GM12878 (cell line): ENCODE results near the gene NTM. TPM values are rescaled to one million over a fixed set of nuclear protein-coding genes. Genes with fewer than 3 reads are reported as not detected.

Experiments used
- ATAC-seq: fragments of 200-7000 bp; cut with Tn5 transposase; 3 replicates; pipeline ENCODE4 v1.9.1; 2020; ENCODE audit warnings: mild to moderate bottlenecking, moderate library complexity
- BruUV-seq: library from RNA; stranded (reverse); fragments of 400-500 nt; replicated peaks from 2 replicates; lab custom pipeline; 2021; lab: Mats Ljungman, UMichigan
- CTCF ChIA-PET: fragments of 300-600 bp; sonication (Branson Sonifier 250); formaldehyde crosslinking; extraction: SDS; loops from one replicate; lab custom pipeline; 2021; ENCODE audit warnings: inconsistent platforms; lab: Yijun Ruan, JAX
- POLR2A ChIA-PET: fragments of 350-600 bp; formaldehyde crosslinking; extraction: SDS; loops from one replicate; lab custom pipeline; 2021; ENCODE audit warnings: inconsistent platforms; lab: Charles Lee
- RAD21 ChIA-PET: fragments of 300-600 bp; sonication (Branson Sonifier 250); formaldehyde crosslinking; loops from one replicate; lab custom pipeline; 2023; ENCODE audit warnings: antibody characterized with exemption; ENCODE audit not compliant: unreplicated experiment; lab: Charles Lee
- SMC1A ChIA-PET: fragments of 300-600 bp; sonication (Branson Sonifier 250); formaldehyde crosslinking; loops from one replicate; lab custom pipeline; 2023; ENCODE audit not compliant: unreplicated experiment, uncharacterized antibody; lab: Charles Lee
- DNase-seq: peaks from one replicate; pipeline ENCODE4 v3.0.0-alpha.2; 2011; ENCODE audit warnings: low read depth, low spot score
- FAIRE-seq: peaks from 3 replicates; lab custom pipeline; 2011; peaks lifted over from hg19 to GRCh38; lab: Jason Lieb, UNC
- H2AFZ ChIP-seq: 2 replicates; pipeline ENCODE4 v1.6.0; 2011; ENCODE audit warnings: low read depth, low read length, control low read depth; ENCODE audit not compliant: control insufficient read depth
- H3K27ac ChIP-seq: 2 replicates; pipeline ENCODE4 v1.5.1; 2011; ENCODE audit warnings: control low read depth; ENCODE audit not compliant: control insufficient read depth, insufficient read depth
- H3K27me3 ChIP-seq, 2 experiments: replicated peaks in 1 of 2; 2 replicates each; pipeline versions ENCODE4 v1.6.0 to v1.6.1; 2011; ENCODE audit warnings: low read length in 1 of 2; ENCODE audit not compliant: control insufficient read depth in 2 of 2, insufficient read depth in 2 of 2
- H3K36me3 ChIP-seq, 2 experiments: 2 replicates each; pipeline ENCODE4 v1.5.1; 2011; ENCODE audit warnings: low read length in 1 of 2; ENCODE audit not compliant: control insufficient read depth in 2 of 2, insufficient read depth in 2 of 2
- H3K4me1 ChIP-seq: 2 replicates; pipeline ENCODE4 v1.6.1; 2011; ENCODE audit warnings: mild to moderate bottlenecking, low read length, moderate library complexity, mixed read lengths; ENCODE audit not compliant: control insufficient read depth, insufficient read depth
- H3K4me2 ChIP-seq: 2 replicates; pipeline ENCODE4 v1.6.0; 2011; ENCODE audit warnings: control low read depth; ENCODE audit not compliant: control insufficient read depth, insufficient read depth
- H3K4me3 ChIP-seq: fragments of 200-600 bp; sonication (generic); 2 replicates; pipeline ENCODE4 v1.5.1; 2016
- H3K79me2 ChIP-seq: 2 replicates; pipeline ENCODE4 v1.6.0; 2011; ENCODE audit warnings: low read length; ENCODE audit not compliant: control insufficient read depth, insufficient read depth
- H3K9ac ChIP-seq: 2 replicates; pipeline ENCODE4 v1.8.0; 2011; ENCODE audit warnings: low read length, control low read depth, mixed read lengths; ENCODE audit not compliant: control insufficient read depth, insufficient read depth
- H3K9me3 ChIP-seq: replicated peaks from 3 replicates; pipeline ENCODE4 v1.5.1; 2011; ENCODE audit warnings: mild to moderate bottlenecking, low read length; ENCODE audit not compliant: control insufficient read depth, insufficient read depth
- H4K20me1 ChIP-seq: 2 replicates; pipeline ENCODE4 v1.6.0; 2011; ENCODE audit not compliant: control insufficient read depth, insufficient read depth
- BCL11A ChIP-seq: IDR thresholded peaks from 2 replicates; pipeline ENCODE4 v1.6.1; 2011; ENCODE audit warnings: low read depth, low read length
- BRCA1 ChIP-seq: IDR thresholded peaks from 2 replicates; pipeline ENCODE4 v1.6.1; 2011; ENCODE audit warnings: low read depth, low read length, improper control_type of control experiment
- CBX3 ChIP-seq: fragments of 200-600 bp; sonication (generic); IDR thresholded peaks from 2 replicates; pipeline ENCODE4 v1.6.1; 2016; ENCODE audit warnings: low read depth, borderline replicate concordance
- GABPA ChIP-seq: IDR thresholded peaks from 2 replicates; pipeline ENCODE4 v1.6.1; 2014; ENCODE audit warnings: antibody characterized with exemption, low read depth, mild to moderate bottlenecking, inconsistent platforms
- MYC ChIP-seq: IDR thresholded peaks from 2 replicates; pipeline ENCODE4 v1.6.1; 2011; ENCODE audit warnings: mild to moderate bottlenecking, low read length, moderate library complexity, inconsistent platforms; ENCODE audit not compliant: insufficient read depth, insufficient replicate concordance, insufficient read length, severe bottlenecking
- NFYA ChIP-seq: IDR thresholded peaks from 2 replicates; pipeline ENCODE4 v1.6.1; 2011; ENCODE audit warnings: low read depth, mild to moderate bottlenecking, low read length, improper control_type of control experiment, borderline replicate concordance
- PML ChIP-seq: IDR thresholded peaks from 2 replicates; pipeline ENCODE4 v1.6.1; 2012; ENCODE audit warnings: low read length, inconsistent platforms
- POLR2A ChIP-seq: IDR thresholded peaks from 2 replicates; pipeline ENCODE4 v1.6.1; 2011; ENCODE audit warnings: low read depth, mild to moderate bottlenecking, low read length
- REST ChIP-seq: IDR thresholded peaks from 2 replicates; pipeline ENCODE4 v1.6.1; 2012; ENCODE audit warnings: mild to moderate bottlenecking, low read depth, low read length
- YBX1 ChIP-seq: fragments of 450-650 bp; IDR thresholded peaks from 2 replicates; pipeline ENCODE4 v1.6.1; 2016; ENCODE audit warnings: antibody characterized with exemption
- ZNF592 ChIP-seq: fragments of 450-650 bp; IDR thresholded peaks from 2 replicates; pipeline ENCODE4 v1.6.1; 2017; ENCODE audit warnings: mild to moderate bottlenecking, moderate library complexity
- WGBS: methylation state at CpG from one replicate; pipeline ENCODE4 v1.1.6; 2016; ENCODE audit warnings: low lambda C conversion rate; ENCODE audit not compliant: insufficient replicate concordance, insufficient coverage; ENCODE audit errors: missing lambda C conversion rate; 5-methylcytosine and 5-hydroxymethylcytosine counted together
- in situ Hi-C: fragments of 300-500 bp; cut with MboI; formaldehyde crosslinking; loops from 9 replicates; pipeline ENCODE4 v1.14.3; 2018; ENCODE audit warnings: mixed read lengths
- intact Hi-C: fragments of 100-400 bp; cut with micrococcal nuclease; formaldehyde crosslinking; loops from one replicate; pipeline ENCODE4 v1.14.2; 2022; ENCODE audit not compliant: unreplicated experiment
- polyA plus RNA-seq, 11 experiments: library from polyadenylated mRNA; depleted of rRNA in 4 of 11; unstranded in 6 of 11; stranded (reverse) in 5 of 11; fragments of >200 nt; fragmentation: Nextera tagmentation in 4 of 11; fragmentation: Illumina TruSeq in 1 of 11; extraction: Ambion mirVana in 4 of 11; extraction: Trizol in 1 of 11; gene quantifications; 1 replicate in 1 of 11; 2 replicates in 10 of 11; pipeline versions ENCODE4 v1.2.1 to v1.2.3, GENCODE V29; 2011 to 2016; ENCODE audit warnings: inconsistent platforms in 2 of 11, missing spikeins in 2 of 11, low read depth in 1 of 11
- total RNA-seq, 4 experiments: library from RNA; depleted of rRNA in 3 of 4; stranded (reverse); fragments of >200 nt in 3 of 4; fragmentation: Illumina TruSeq in 1 of 4; extraction: Trizol in 1 of 4; gene quantifications; 2 replicates each; pipeline versions ENCODE4 v1.2.1 to v1.2.3, GENCODE V29; 2013 to 2021
- TF ChIP-seq, protein P1 (sequence below): fragments of 450-650 bp; IDR thresholded peaks from 2 replicates; pipeline ENCODE4 v1.6.1; 2018; ENCODE audit warnings: borderline replicate concordance, mild to moderate bottlenecking; ENCODE audit not compliant: partially characterized antibody

NTM gene
- total and polyA plus RNA-seq, 10 of the 15 experiments (the other 5 are each of a cell fraction or from before 2014, with no cell fraction given) = not detected

DNA sequence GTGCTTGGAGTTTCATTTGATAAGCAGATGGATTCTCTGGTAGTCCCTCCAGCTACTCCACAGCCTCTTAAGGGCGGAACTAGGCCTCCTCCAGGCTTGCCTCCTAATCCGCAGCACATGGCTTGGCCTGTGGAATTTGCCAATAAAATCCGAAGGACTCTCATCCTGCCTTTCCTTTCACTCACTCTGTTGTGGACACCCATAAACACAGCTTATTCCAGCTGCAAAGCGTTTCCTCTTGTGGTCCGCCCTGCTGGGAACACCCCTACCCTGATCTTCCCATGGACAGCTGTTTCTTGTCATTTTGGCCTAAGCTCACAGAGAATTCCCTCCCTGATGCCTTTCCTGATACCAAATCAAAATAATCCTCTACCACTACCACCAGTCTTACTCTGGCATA lies 546.2 kb downstream of the NTM start (continued):
- no peak for TF ChIP-seq ZNF592
- TF ChIP-seq, protein P1, sequence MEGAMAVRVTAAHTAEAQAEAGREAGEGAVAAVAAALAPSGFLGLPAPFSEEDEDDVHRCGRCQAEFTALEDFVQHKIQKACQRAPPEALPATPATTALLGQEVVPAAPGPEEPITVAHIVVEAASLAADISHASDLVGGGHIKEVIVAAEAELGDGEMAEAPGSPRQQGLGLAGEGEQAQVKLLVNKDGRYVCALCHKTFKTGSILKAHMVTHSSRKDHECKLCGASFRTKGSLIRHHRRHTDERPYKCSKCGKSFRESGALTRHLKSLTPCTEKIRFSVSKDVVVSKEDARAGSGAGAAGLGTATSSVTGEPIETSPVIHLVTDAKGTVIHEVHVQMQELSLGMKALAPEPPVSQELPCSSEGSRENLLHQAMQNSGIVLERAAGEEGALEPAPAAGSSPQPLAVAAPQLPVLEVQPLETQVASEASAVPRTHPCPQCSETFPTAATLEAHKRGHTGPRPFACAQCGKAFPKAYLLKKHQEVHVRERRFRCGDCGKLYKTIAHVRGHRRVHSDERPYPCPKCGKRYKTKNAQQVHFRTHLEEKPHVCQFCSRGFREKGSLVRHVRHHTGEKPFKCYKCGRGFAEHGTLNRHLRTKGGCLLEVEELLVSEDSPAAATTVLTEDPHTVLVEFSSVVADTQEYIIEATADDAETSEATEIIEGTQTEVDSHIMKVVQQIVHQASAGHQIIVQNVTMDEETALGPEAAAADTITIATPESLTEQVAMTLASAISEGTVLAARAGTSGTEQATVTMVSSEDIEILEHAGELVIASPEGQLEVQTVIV = no peak

GRCh38 chr11:131917634-131918384 lies 547.4 kb downstream of the NTM start:
- in situ Hi-C loops = no loop called here
- H3K4me2 ChIP-seq = no peak overlapping the region
- H3K27me3 ChIP-seq = no peaks in the 10 kb centered on the region; a peak in 3 of 4 replicates
- ChIA-PET RAD21 (no interaction called here), POLR2A (no interaction called here), SMC1A (interaction anchor here (1.4 to 1.8 kb wide), 2 partner anchors 15 to 42 kb away, joined by 4 read pairs; no protein-coding TSS in a partner anchor), CTCF (interaction anchor here (0.8 to 1.0 kb wide), 3 partner anchors 49 to 209 kb away, joined by 3 to 4 read pairs (median 4); no protein-coding TSS in a partner anchor)
- no peak for ATAC-seq
- H2AFZ ChIP-seq = no peak overlapping the region
- TF ChIP-seq NFYA (no peak), PML (no peak), BRCA1 (no peak), REST (no peak), POLR2A (no peak), GABPA (no peak), CBX3 (no peak), YBX1 (no peak), BCL11A (no peak), MYC (no peak)
- H3K4me3 ChIP-seq = no peak overlapping the region
- FAIRE-seq = no peak
- H3K9ac ChIP-seq = no peak overlapping the region
- intact Hi-C loops = no loop called here
- H4K20me1 ChIP-seq = no peaks in the 10 kb centered on the region
- no peaks in the 10 kb centered on the region; the same call in 2 of the 3 replicates for H3K9me3 ChIP-seq
- 31% methylated on average over 12 of the region's 12 CpGs for WGBS
- no peak overlapping the region for H3K27ac ChIP-seq
- no peak for DNase-seq
- no peaks in the 10 kb centered on the region for H3K36me3 ChIP-seq
- no peaks in the 10 kb centered on the region for H3K4me1 ChIP-seq
- no TSS peak for BruUV-seq
- no peaks in the 10 kb centered on the region for H3K79me2 ChIP-seq
